Spinal cord (tissue), 10 donors: ENCODE results near the gene BHLHE23. TPM values are rescaled to one million over a fixed set of nuclear protein-coding genes. Genes with fewer than 3 reads are reported as not detected.
A peak's percentile ranks its signal among the peaks of the same experiment; 100 is the strongest.

Experiments used
- DNase-seq, 6 donors: peaks; one replicate each; pipeline versions ENCODE4 v3.0.0 to v3.0.0-alpha.2; 2013 to 2015; ENCODE audit warnings: low spot score in 6 of 6, low read depth in 4 of 6
- H3K27ac ChIP-seq: one replicate; pipeline ENCODE4 v1.5.1; 2013; ENCODE audit warnings: low read depth, low read length, control low read depth
- H3K27me3 ChIP-seq: one replicate; pipeline ENCODE4 v1.6.1; 2013; ENCODE audit warnings: low read length; ENCODE audit not compliant: control insufficient read depth, insufficient read depth
- H3K36me3 ChIP-seq: one replicate; pipeline ENCODE4 v1.6.1; 2013; ENCODE audit warnings: low read length; ENCODE audit not compliant: control insufficient read depth, insufficient read depth
- H3K4me1 ChIP-seq: one replicate; pipeline ENCODE4 v1.6.1; 2013; ENCODE audit warnings: low read length; ENCODE audit not compliant: control insufficient read depth, insufficient read depth
- H3K4me3 ChIP-seq: one replicate; pipeline ENCODE4 v1.5.1; 2013; ENCODE audit warnings: low read depth, low read length, control low read depth
- H3K9me3 ChIP-seq: one replicate; pipeline ENCODE4 v1.6.1; 2013; ENCODE audit warnings: low read length; ENCODE audit not compliant: control insufficient read depth, insufficient read depth
- WGBS: methylation state at CpG from one replicate; pipeline ENCODE4 v1.1.5; 2013; ENCODE audit warnings: missing lambda C conversion rate; ENCODE audit not compliant: insufficient coverage; 5-methylcytosine and 5-hydroxymethylcytosine counted together
- polyA plus RNA-seq, 2 donors: library from polyadenylated mRNA; unstranded; fragments of 120-200 nt; gene quantifications; one replicate each; pipeline ENCODE4 v1.2.1, GENCODE V29; 2013; ENCODE audit not compliant: insufficient read length in 2 of 2
- total RNA-seq, 2 donors: library from RNA; depleted of rRNA in 1 of 2; stranded (reverse); fragments of 120-200 nt in 1 of 2; fragments of >200 nt in 1 of 2; gene quantifications; one replicate each; pipeline versions ENCODE4 v1.2.3 to v1.2.4, GENCODE V29; 2013 to 2014
- donor health status: healthy.

Gene BHLHE23
- total and polyA plus RNA-seq, 4 donors: not detected

GRCh38 chr20:63009988-63010769 lies 3.4 kb upstream of the BHLHE23 start:
- H3K9me3 ChIP-seq: peaks cover 3% of the 10 kb centered on the region
- H3K27ac ChIP-seq: no peak overlapping the region
- H3K36me3 ChIP-seq: no peaks in the 10 kb centered on the region
- H3K4me3 ChIP-seq: no peak overlapping the region
- DNase-seq: no peak
- WGBS: 16% methylated on average over 22 of the region's 30 CpGs
- H3K27me3 ChIP-seq: peaks cover 90% of the 10 kb centered on the region
- peaks cover 45% of the 10 kb centered on the region for H3K4me1 ChIP-seq

GRCh38 chr20:63009045-63009961 lies 2.5 kb upstream of the BHLHE23 start:
- no peaks in the 10 kb centered on the region for H3K36me3 ChIP-seq
- H3K4me3 ChIP-seq: no peak overlapping the region
- H3K27me3 ChIP-seq: peaks cover 90% of the 10 kb centered on the region
- peaks cover 3% of the 10 kb centered on the region for H3K9me3 ChIP-seq
- no peak overlapping the region for H3K27ac ChIP-seq
- H3K4me1 ChIP-seq: peaks cover 39% of the 10 kb centered on the region
- 6% methylated on average over 53 of the region's 54 CpGs for WGBS
- DNase-seq: peak in 4 of 6 donors; percentile 43 to 87 (median 68)

DNA sequence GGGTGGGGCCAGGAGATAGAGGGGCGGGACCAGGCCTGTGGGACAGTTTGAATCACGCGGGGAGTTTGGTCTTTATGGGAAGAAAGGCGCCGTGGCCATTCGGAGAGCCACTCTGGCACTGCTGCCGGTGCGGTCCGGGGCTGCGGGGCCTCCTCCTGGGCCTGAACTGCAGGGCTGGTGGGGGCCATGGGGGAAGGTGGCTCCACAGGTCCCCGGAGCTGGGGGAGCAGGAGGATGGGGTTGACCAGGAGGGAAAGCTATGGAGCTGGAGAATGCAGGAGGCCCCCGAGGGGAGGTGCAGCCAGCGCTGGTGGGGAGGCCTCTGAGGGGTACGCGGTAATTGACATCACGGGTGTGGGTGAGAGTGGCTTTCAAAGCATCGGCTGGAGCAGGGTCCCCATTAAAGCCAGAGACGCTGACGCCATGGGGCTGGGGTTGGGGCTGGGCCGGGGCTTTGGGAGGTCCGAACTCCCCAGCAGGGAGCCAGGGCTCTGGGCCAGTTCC lies 1.8 kb upstream of the BHLHE23 start:
- no peak for DNase-seq
- Histone ChIP-seq H3K27me3 (peaks cover 87% of the 10 kb centered on the region), H3K4me3 (no peak overlapping the region), H3K27ac (no peak overlapping the region), H3K9me3 (no peaks in the 10 kb centered on the region), H3K4me1 (peaks cover 39% of the 10 kb centered on the region), H3K36me3 (no peaks in the 10 kb centered on the region)
- 4% methylated on average over 21 of the region's 21 CpGs for WGBS

GRCh38 chr20:63007646-63008488 lies 1.1 kb upstream of the BHLHE23 start:
- H3K27me3 ChIP-seq: peaks cover 90% of the 10 kb centered on the region
- DNase-seq: no peak
- H3K4me3 ChIP-seq: no peak overlapping the region
- peaks cover 39% of the 10 kb centered on the region for H3K4me1 ChIP-seq
- H3K9me3 ChIP-seq: no peaks in the 10 kb centered on the region
- H3K27ac ChIP-seq: no peak overlapping the region
- no peaks in the 10 kb centered on the region for H3K36me3 ChIP-seq
- WGBS: 11% methylated on average over 46 of the region's 46 CpGs

GRCh38 chr20:63007360-63007645 lies 539 bp upstream of the BHLHE23 start:
- peaks cover 90% of the 10 kb centered on the region for H3K27me3 ChIP-seq
- H3K4me1 ChIP-seq: peaks cover 39% of the 10 kb centered on the region
- H3K36me3 ChIP-seq: no peaks in the 10 kb centered on the region
- H3K9me3 ChIP-seq: no peaks in the 10 kb centered on the region
- no peak overlapping the region for H3K27ac ChIP-seq
- 2% methylated on average over 23 of the region's 24 CpGs for WGBS
- H3K4me3 ChIP-seq: no peak overlapping the region
- no peak for DNase-seq

DNA sequence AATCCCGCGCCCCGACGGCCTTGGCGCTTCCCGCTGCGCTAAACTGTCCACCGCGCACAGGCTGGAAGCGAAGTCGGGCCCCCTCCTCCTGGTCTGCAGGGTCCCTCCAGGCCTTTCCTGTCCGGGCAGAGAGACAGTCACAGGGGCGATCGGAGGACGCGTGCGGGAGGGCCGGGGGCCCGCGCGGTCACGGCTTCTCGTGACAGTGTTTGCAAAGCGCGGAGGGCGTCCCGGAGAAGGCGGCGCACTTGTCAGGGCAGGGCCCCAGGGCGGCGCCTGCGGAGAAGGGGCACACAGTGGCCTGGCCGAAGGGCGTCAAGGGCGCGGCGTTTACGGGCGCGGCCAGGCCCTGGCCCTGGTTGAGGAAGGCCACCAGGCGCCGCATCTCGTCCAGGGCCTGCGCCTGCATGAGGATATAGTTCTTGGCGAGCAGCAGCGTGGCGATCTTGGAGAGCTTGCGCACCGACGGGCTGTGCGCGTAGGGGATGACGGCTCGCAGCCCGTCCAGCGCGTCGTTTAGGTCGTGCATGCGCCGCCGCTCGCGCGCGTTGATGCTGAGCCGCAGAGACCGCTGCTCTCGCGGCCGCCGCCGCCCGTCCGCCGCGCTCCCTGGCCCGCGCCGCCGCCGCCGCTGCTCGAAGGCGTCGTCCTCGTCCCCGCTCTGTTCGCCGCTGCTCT lies 763 bp downstream of the BHLHE23 start:
- H3K4me3 ChIP-seq: no peak overlapping the region
- peak in 1 of 6 donors; percentile 42 for DNase-seq

GRCh38 chr20:63005365-63005861 lies 1.4 kb downstream of the BHLHE23 start:
- no peaks in the 10 kb centered on the region for H3K36me3 ChIP-seq
- H3K9me3 ChIP-seq: no peaks in the 10 kb centered on the region
- 2% methylated on average over 43 of the region's 43 CpGs for WGBS
- no peak overlapping the region for H3K27ac ChIP-seq
- no peak for DNase-seq
- H3K4me1 ChIP-seq: peaks cover 39% of the 10 kb centered on the region
- no peak overlapping the region for H3K4me3 ChIP-seq
- H3K27me3 ChIP-seq: peaks cover 84% of the 10 kb centered on the region

More for the DNA sequence above, 763 bp downstream of the BHLHE23 start:
- Histone ChIP-seq H3K4me1 (peaks cover 39% of the 10 kb centered on the region), H3K27me3 (peaks cover 89% of the 10 kb centered on the region), H3K27ac (no peak overlapping the region), H3K36me3 (no peaks in the 10 kb centered on the region), H3K9me3 (no peaks in the 10 kb centered on the region)
- under 1% methylated on average over 90 of the region's 90 CpGs for WGBS

- Histone ChIP-seq H3K9me3 (no peaks in the 10 kb centered on the region), H3K4me1 (peaks cover 33% of the 10 kb centered on the region), H3K36me3 (no peaks in the 10 kb centered on the region), H3K27ac (no peak overlapping the region), H3K27me3 (peaks cover 84% of the 10 kb centered on the region), H3K4me3 (no peak overlapping the region)
- DNase-seq: no peak
- WGBS: 4% methylated on average over 38 of the region's 53 CpGs
Measured at GRCh38 chr20:63004607-63005364, 2.0 kb downstream of the BHLHE23 start.
